HUES64 (cell line): Measurements from ENCODE around the gene MACROD2.
A peak's percentile ranks its signal among the peaks of the same experiment; 100 is the strongest.
"Not testable (repeated sequence)": the region's sequence is repeated elsewhere in the genome, so short reads cannot be mapped to it uniquely, and the experiment has no call there.

ENCODE experiments used
- H3K27ac ChIP-seq: 2 replicates; pipeline ENCODE4 v1.7.0; 2013; ENCODE audit warnings: low read depth, low read length, inconsistent platforms
- H3K27me3 ChIP-seq: 2 replicates; pipeline ENCODE4 v1.6.1; 2013; ENCODE audit warnings: mild to moderate bottlenecking, low read length; ENCODE audit not compliant: insufficient read depth
- H3K36me3 ChIP-seq: 2 replicates; pipeline ENCODE4 v1.6.1; 2013; ENCODE audit warnings: mild to moderate bottlenecking, low read length; ENCODE audit not compliant: insufficient read depth
- H3K4me1 ChIP-seq: 2 replicates; pipeline ENCODE4 v1.6.1; 2013; ENCODE audit warnings: mild to moderate bottlenecking, low read length, moderate library complexity; ENCODE audit not compliant: insufficient read depth
- H3K4me3 ChIP-seq: 2 replicates; pipeline ENCODE4 v1.5.1; 2013; ENCODE audit warnings: mild to moderate bottlenecking, low read length, moderate library complexity
- H3K9ac ChIP-seq: 2 replicates; pipeline ENCODE4 v1.6.1; 2013; ENCODE audit warnings: mild to moderate bottlenecking, low read depth, low read length
- H3K9me3 ChIP-seq: 2 replicates; pipeline ENCODE4 v1.6.1; 2013; ENCODE audit warnings: low read depth, low read length; ENCODE audit not compliant: insufficient read depth
- WGBS: fragments of 150-250, 120-280 bp; methylation state at CpG from one replicate; pipeline ENCODE4 v1.1.7; 2013; ENCODE audit warnings: missing lambda C conversion rate; 5-methylcytosine and 5-hydroxymethylcytosine counted together

Gene MACROD2

DNA sequence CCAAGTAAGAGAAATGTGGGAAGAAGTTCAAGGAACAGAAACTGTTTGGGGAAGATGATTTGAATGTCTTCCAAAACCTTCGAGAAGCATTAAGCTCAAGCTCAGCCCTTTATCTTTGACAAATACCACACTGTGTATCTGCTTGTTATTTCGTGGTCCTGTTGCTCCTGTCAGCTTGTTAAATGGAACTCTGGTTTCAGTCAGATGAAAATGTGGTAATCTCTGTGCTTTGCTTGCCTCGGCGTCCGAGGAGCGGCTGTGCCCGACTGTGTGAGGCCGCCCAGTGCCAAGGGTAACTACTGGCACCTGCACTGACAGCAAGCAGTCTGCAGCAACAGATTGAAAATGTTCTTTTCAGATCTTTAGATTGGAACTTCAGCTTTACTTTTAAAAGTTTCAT is 920.0 kb downstream of the MACROD2 start:
- Histone ChIP-seq H3K36me3 (no peaks in the 10 kb centered on the region), H3K27me3 (no peaks in the 10 kb centered on the region)
- WGBS = 90% methylated on average over 8 of the region's 8 CpGs

GRCh38 chr20:14916360-14916920 is 921.1 kb downstream of the MACROD2 start:
- Histone ChIP-seq H3K9me3 (no peaks in the 10 kb centered on the region), H3K27me3 (no peaks in the 10 kb centered on the region), H3K4me3 (no peak overlapping the region), H3K4me1 (peaks cover 28% of the 10 kb centered on the region), H3K9ac (no peak overlapping the region), H3K36me3 (no peaks in the 10 kb centered on the region), H3K27ac (no peak overlapping the region)
- 94% methylated on average over 4 of the region's 4 CpGs for WGBS

More for the DNA sequence above, 920.0 kb downstream of the MACROD2 start:
- H3K27ac ChIP-seq = no peak overlapping the region
- H3K4me3 ChIP-seq = no peak overlapping the region
- no peak overlapping the region for H3K9ac ChIP-seq
- peaks cover 17% of the 10 kb centered on the region for H3K4me1 ChIP-seq
- no peaks in the 10 kb centered on the region for H3K9me3 ChIP-seq

GRCh38 chr20:14918281-14918680 is 923.0 kb downstream of the MACROD2 start:
- peaks cover 46% of the 10 kb centered on the region for H3K4me1 ChIP-seq
- H3K36me3 ChIP-seq = no peaks in the 10 kb centered on the region
- H3K9ac ChIP-seq = no peak overlapping the region
- H3K9me3 ChIP-seq = no peaks in the 10 kb centered on the region
- no peak overlapping the region for H3K4me3 ChIP-seq
- WGBS = 95% methylated on average over 1 of the region's 1 CpG
- H3K27ac ChIP-seq = no peak overlapping the region
- no peaks in the 10 kb centered on the region for H3K27me3 ChIP-seq

DNA sequence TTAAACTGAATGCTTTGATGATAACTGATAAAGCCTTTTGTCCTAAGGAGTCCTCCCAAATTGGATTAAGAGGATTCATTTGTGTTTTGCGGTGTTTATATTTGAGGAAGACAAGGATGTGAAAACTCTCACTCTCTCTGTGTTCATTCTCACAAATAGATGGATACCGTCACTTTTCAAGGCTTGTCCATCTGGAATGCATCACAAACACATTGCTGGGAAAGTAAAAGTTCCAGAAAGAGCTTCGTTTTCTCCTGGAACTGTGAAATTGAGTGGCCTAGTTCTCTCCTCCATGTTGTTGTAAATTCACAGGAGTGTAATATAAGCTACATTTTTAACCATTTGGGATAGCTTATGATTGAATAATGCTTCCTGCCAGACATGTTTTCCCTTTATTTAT is 923.7 kb downstream of the MACROD2 start:
- Histone ChIP-seq H3K9me3 (no peaks in the 10 kb centered on the region), H3K4me3 (no peak overlapping the region), H3K27ac (peak overlapping the region; percentile 28; the same call in 1 of the 2 replicates), H3K27me3 (no peaks in the 10 kb centered on the region), H3K36me3 (no peaks in the 10 kb centered on the region), H3K9ac (no peak overlapping the region), H3K4me1 (peaks cover 48% of the 10 kb centered on the region)
- 93% methylated on average over 3 of the region's 3 CpGs for WGBS

GRCh38 chr20:14919501-14920081 is 924.3 kb downstream of the MACROD2 start:
- no peak overlapping the region; the same call in 1 of the 2 replicates for H3K9ac ChIP-seq
- peak overlapping the region; percentile 23 for H3K4me3 ChIP-seq

DNA sequence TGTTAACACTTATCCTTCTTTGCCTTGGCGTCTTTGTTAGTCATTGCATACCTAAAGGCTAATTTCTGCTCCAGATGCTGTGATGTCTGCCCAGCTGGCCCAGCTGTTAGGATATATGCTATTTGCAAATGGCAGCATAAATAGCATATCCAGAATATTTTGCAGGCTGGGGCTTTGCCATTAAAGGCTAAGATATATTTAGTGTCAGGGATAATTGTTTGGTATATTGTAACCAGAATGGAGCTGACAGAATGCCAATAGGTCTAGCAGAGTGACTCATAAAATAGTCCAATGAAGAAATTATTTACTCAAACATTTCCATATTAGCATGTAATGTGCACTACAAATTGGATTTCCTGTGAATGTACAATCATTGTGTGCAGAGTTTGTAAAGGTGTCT is 926.2 kb downstream of the MACROD2 start:
- no peak overlapping the region for H3K9ac ChIP-seq
- H3K27me3 ChIP-seq = no peaks in the 10 kb centered on the region
- H3K4me1 ChIP-seq = peaks cover 48% of the 10 kb centered on the region
- 95% methylated on average over 1 of the region's 1 CpG for WGBS
- H3K36me3 ChIP-seq = no peaks in the 10 kb centered on the region
- no peak overlapping the region for H3K4me3 ChIP-seq
- no peaks in the 10 kb centered on the region for H3K9me3 ChIP-seq
- H3K27ac ChIP-seq = no peak overlapping the region

More at GRCh38 chr20:14919501-14920081, 924.3 kb downstream of the MACROD2 start:
- H3K9me3 ChIP-seq = no peaks in the 10 kb centered on the region
- WGBS = 30% methylated on average over 4 of the region's 7 CpGs
- H3K27me3 ChIP-seq = no peaks in the 10 kb centered on the region
- no peaks in the 10 kb centered on the region for H3K36me3 ChIP-seq
- peak overlapping the region; percentile 28; the same call in 1 of the 2 replicates for H3K27ac ChIP-seq
- H3K4me1 ChIP-seq = peaks cover 48% of the 10 kb centered on the region

DNA sequence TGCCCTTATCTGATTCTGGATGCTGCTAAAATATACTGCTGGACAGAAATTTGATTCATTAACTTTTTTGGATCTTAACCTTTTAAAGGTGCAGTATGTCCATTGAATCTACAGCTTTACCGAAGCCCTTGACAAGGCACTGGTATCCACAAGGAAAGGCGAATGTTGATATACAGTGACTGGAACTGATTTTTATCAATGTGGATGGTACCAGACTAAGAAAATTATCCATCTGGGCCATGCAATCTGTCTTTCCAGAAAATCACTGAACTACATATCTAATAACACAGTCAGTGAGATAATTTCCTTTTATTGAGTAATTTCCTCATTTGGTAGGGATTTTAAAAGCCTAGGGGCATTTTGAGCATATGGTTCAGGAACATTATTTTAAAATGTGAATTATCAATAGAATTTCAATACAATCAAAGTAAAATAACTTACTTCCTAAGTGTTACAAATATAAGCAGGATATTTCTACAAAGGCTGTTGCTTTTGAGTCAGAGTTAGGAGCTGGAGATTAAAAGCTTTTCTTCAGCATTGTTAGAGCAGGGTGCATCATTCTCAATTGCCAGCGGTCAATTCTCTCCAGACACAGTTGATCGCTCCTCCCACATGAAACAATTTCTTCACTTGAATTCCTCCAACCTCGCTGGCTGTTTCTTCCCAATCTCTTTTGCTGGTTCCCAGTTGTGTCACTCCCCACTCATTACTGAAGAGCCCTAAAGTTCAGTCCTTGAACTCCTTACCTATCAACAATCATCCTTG is 927.4 kb downstream of the MACROD2 start:
- Histone ChIP-seq H3K9me3 (no peaks in the 10 kb centered on the region), H3K36me3 (no peaks in the 10 kb centered on the region), H3K4me3 (no peak overlapping the region), H3K27ac (no peak overlapping the region), H3K4me1 (peaks cover 48% of the 10 kb centered on the region), H3K27me3 (no peaks in the 10 kb centered on the region), H3K9ac (no peak overlapping the region)
- WGBS = 95% methylated on average over 5 of the region's 5 CpGs

- Histone ChIP-seq H3K4me1 (peaks cover 38% of the 10 kb centered on the region), H3K27ac (no peak overlapping the region)
- no CpG with 5 or more reads among the region's 1 CpG for WGBS
Observed at GRCh38 chr20:14924433-14924832, 929.1 kb downstream of the MACROD2 start.

GRCh38 chr20:14925300-14925699 is 930.0 kb downstream of the MACROD2 start:
- no peaks in the 10 kb centered on the region for H3K36me3 ChIP-seq

More at GRCh38 chr20:14924433-14924832, 929.1 kb downstream of the MACROD2 start:
- Histone ChIP-seq H3K9me3 (no peaks in the 10 kb centered on the region), H3K36me3 (no peaks in the 10 kb centered on the region), H3K9ac (no peak overlapping the region), H3K27me3 (no peaks in the 10 kb centered on the region), H3K4me3 (no peak overlapping the region)

GRCh38 chr20:14926436-14926835 is 931.1 kb downstream of the MACROD2 start:
- not testable (repeated sequence) for H3K9ac ChIP-seq, H3K9me3 ChIP-seq, H3K27ac ChIP-seq, H3K36me3 ChIP-seq, H3K27me3 ChIP-seq, H3K4me3 ChIP-seq
- H3K4me1 ChIP-seq = peaks cover 20% of the 10 kb centered on the region
- 96% methylated on average over 2 of the region's 2 CpGs for WGBS

More at GRCh38 chr20:14925300-14925699, 930.0 kb downstream of the MACROD2 start:
- Histone ChIP-seq H3K27me3 (no peaks in the 10 kb centered on the region), H3K9ac (no peak overlapping the region), H3K4me3 (no peak overlapping the region), H3K9me3 (no peaks in the 10 kb centered on the region), H3K27ac (no peak overlapping the region), H3K4me1 (peaks cover 31% of the 10 kb centered on the region)
- no CpG with 5 or more reads among the region's 1 CpG for WGBS

- H3K36me3 ChIP-seq = no peaks in the 10 kb centered on the region
- 75% methylated on average over 2 of the region's 3 CpGs for WGBS
- H3K9ac ChIP-seq = no peak overlapping the region
Observed at GRCh38 chr20:14928083-14928482, 932.8 kb downstream of the MACROD2 start.

More at GRCh38 chr20:14928083-14928482, 932.8 kb downstream of the MACROD2 start:
- Histone ChIP-seq H3K4me1 (peaks cover 4% of the 10 kb centered on the region; the same call in 1 of the 2 replicates), H3K27ac (no peak overlapping the region), H3K4me3 (no peak overlapping the region), H3K27me3 (no peaks in the 10 kb centered on the region), H3K9me3 (no peaks in the 10 kb centered on the region)
